Measurements from ENCODE around the gene LUZP1.
A peak's percentile ranks its signal among the peaks of the same experiment; 100 is the strongest.
"Not testable (repeated sequence)": the region's sequence is repeated elsewhere in the genome, so short reads cannot be mapped to it uniquely, and the experiment has no call there.

LUZP1 gene

GRCh38 chr1:23214640-23215039 lies 46.0 kb upstream of the LUZP1 start:
- POLR2A ChIA-PET (ENCODE audit: low non-redundant PET), result no interaction called here
- CTCF ChIA-PET, result no interaction called here
- no peak overlapping the region for H3K27ac ChIP-seq
- DNase-seq (ENCODE audit: low spot score), result no peak
- no peak for TF ChIP-seq CTCF (conservative IDR thresholded peaks at IDR 0.05; ENCODE audit: low read depth)

GRCh38 chr1:23211955-23212354 lies 43.3 kb upstream of the LUZP1 start:
- POLR2A ChIA-PET (ENCODE audit: low non-redundant PET), result no interaction called here
- TF ChIP-seq CTCF (conservative IDR thresholded peaks at IDR 0.05; ENCODE audit: low read depth), result no peak
- no peak overlapping the region for H3K27ac ChIP-seq
- DNase-seq (ENCODE audit: low spot score), result no peak
- CTCF ChIA-PET, result no interaction called here

GRCh38 chr1:23210963-23211362 lies 42.3 kb upstream of the LUZP1 start:
- POLR2A ChIA-PET (ENCODE audit: low non-redundant PET), result no interaction called here
- no peak for TF ChIP-seq CTCF (conservative IDR thresholded peaks at IDR 0.05; ENCODE audit: low read depth)
- CTCF ChIA-PET, result interaction anchor here (0.7 kb wide), 1 partner anchor 513 kb away, joined by 5 read pairs; no protein-coding TSS in a partner anchor
- no peak overlapping the region for H3K27ac ChIP-seq
- DNase-seq (ENCODE audit: low spot score), result no peak

- peak; percentile 34 for DNase-seq (ENCODE audit: low spot score)
- no peak overlapping the region for H3K27ac ChIP-seq
- no peak for TF ChIP-seq CTCF (conservative IDR thresholded peaks at IDR 0.05; ENCODE audit: low read depth)
- POLR2A ChIA-PET (ENCODE audit: low non-redundant PET), result no interaction called here
- CTCF ChIA-PET, result interaction anchor here (0.7 to 0.9 kb wide), 2 partner anchors 25 to 512 kb away, joined by 4 to 5 read pairs; no protein-coding TSS in a partner anchor
Measured at GRCh38 chr1:23210351-23210785, 41.7 kb upstream of the LUZP1 start.

- H3K27ac ChIP-seq, result no peak overlapping the region
- ChIA-PET CTCF (interaction anchor here (0.9 kb wide), 1 partner anchor 25 kb away, joined by 4 read pairs; no protein-coding TSS in a partner anchor), POLR2A (ENCODE audit: low non-redundant PET) (no interaction called here)
- no peak for TF ChIP-seq CTCF (conservative IDR thresholded peaks at IDR 0.05; ENCODE audit: low read depth)
- DNase-seq (ENCODE audit: low spot score), result no peak
Measured at GRCh38 chr1:23209770-23210169, 41.1 kb upstream of the LUZP1 start.

GRCh38 chr1:23208527-23208926 lies 39.9 kb upstream of the LUZP1 start:
- H3K27ac ChIP-seq, result no peak overlapping the region
- no peak for TF ChIP-seq CTCF (conservative IDR thresholded peaks at IDR 0.05; ENCODE audit: low read depth)
- no peak for DNase-seq (ENCODE audit: low spot score)
- ChIA-PET POLR2A (ENCODE audit: low non-redundant PET) (no interaction called here), CTCF (interaction anchor here (0.6 kb wide), 2 partner anchors 43 to 741 kb away, joined by 3 to 5 read pairs; no protein-coding TSS in a partner anchor)

- H3K27ac ChIP-seq; POLR2A ChIA-PET (ENCODE audit: low non-redundant PET): not testable (repeated sequence)
Measured at GRCh38 chr1:23207733-23208132, 39.1 kb upstream of the LUZP1 start.

More at GRCh38 chr1:23207733-23208132, 39.1 kb upstream of the LUZP1 start:
- DNase-seq (ENCODE audit: low spot score); CTCF ChIA-PET: not testable (repeated sequence)
